Measurements from ENCODE around the gene SNN.

Gene SNN

DNA sequence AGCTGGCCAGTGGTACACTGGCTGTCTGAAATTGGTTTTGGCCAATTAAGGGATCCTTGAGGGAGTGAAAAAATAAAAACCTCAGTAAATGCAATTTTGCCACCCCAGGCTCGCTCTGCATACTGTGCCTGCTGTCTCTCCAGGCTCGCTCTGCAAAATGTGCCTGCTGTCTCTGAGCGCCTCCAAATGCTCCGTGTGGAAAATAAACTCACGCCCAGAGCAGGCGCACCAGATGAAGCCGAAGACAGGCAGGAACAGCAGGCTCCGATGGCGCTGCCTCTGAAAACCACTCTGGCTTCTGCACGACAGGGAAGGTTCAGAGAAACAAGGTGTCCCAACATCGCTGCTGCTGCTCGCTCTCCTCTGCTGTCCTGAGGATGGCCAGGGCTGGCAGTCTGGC lies 29.1 kb downstream of the SNN start:
- no peaks in the 10 kb centered on the region for H3K4me1 ChIP-seq (ENCODE audit: insufficient read depth, low read length, poor library complexity, severe bottlenecking)
- H3K79me2 ChIP-seq (ENCODE audit: insufficient read depth, low read length) = no peaks in the 10 kb centered on the region
- no peak for TF ChIP-seq EZH2phosphoT487 (IDR thresholded peaks at IDR 0.05; ENCODE audit: borderline replicate concordance)
- TF ChIP-seq, protein P1, sequence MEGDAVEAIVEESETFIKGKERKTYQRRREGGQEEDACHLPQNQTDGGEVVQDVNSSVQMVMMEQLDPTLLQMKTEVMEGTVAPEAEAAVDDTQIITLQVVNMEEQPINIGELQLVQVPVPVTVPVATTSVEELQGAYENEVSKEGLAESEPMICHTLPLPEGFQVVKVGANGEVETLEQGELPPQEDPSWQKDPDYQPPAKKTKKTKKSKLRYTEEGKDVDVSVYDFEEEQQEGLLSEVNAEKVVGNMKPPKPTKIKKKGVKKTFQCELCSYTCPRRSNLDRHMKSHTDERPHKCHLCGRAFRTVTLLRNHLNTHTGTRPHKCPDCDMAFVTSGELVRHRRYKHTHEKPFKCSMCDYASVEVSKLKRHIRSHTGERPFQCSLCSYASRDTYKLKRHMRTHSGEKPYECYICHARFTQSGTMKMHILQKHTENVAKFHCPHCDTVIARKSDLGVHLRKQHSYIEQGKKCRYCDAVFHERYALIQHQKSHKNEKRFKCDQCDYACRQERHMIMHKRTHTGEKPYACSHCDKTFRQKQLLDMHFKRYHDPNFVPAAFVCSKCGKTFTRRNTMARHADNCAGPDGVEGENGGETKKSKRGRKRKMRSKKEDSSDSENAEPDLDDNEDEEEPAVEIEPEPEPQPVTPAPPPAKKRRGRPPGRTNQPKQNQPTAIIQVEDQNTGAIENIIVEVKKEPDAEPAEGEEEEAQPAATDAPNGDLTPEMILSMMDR (conservative IDR thresholded peaks at IDR 0.05; ENCODE audit: low read length) = no peak
- no peaks in the 10 kb centered on the region for H3K9me2 ChIP-seq (replicated peaks; ENCODE audit: low read depth, low read length)
- no peak overlapping the region for H3K9ac ChIP-seq (ENCODE audit: low read depth, low read length, poor library complexity, severe bottlenecking)
- H2AFZ ChIP-seq (ENCODE audit: low read length) = no peak overlapping the region
- no peaks in the 10 kb centered on the region for H4K20me1 ChIP-seq (ENCODE audit: insufficient read depth, low read length, poor library complexity, severe bottlenecking)
- no peaks in the 10 kb centered on the region for H3K9me3 ChIP-seq (ENCODE audit: insufficient read depth, low read depth, low read length)
- H3K36me3 ChIP-seq (ENCODE audit: insufficient read depth, low read length) = peaks cover 38% of the 10 kb centered on the region; the same call in 1 of the 2 replicates
- H3K4me3 ChIP-seq (ENCODE audit: low read length, poor library complexity, severe bottlenecking) = no peak overlapping the region
- H3K4me2 ChIP-seq (ENCODE audit: low read depth, low read length, poor library complexity, severe bottlenecking) = no peak overlapping the region
- H3F3A ChIP-seq (ENCODE audit: low read depth) = no peaks in the 10 kb centered on the region
- no peaks in the 10 kb centered on the region for H3K27me3 ChIP-seq (ENCODE audit: insufficient read depth, low read length, poor library complexity, severe bottlenecking)

DNA sequence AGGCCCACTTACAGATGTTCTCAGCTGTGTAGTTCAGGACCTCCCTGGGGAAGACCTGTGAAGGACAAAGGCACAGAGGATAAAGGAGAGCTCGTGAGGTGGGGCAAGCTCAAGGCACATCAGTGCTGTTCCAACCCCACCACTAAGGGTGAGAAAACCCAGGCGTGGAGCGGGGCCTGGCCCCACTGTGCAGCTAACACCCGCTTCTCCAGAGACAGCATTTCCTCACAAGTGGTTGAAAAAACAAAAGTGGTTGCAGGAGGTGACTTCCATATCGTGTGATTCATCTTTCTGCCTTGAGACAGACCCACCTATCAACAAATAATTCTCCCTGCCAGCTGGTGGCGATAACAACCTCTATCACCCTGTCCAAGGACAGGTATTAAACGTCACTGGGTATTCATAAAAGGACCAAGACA lies 30.0 kb downstream of the SNN start:
- H3K4me1 ChIP-seq (ENCODE audit: insufficient read depth, low read length, poor library complexity, severe bottlenecking) = no peaks in the 10 kb centered on the region
- H3K4me2 ChIP-seq (ENCODE audit: low read depth, low read length, poor library complexity, severe bottlenecking) = no peak overlapping the region

DNA sequence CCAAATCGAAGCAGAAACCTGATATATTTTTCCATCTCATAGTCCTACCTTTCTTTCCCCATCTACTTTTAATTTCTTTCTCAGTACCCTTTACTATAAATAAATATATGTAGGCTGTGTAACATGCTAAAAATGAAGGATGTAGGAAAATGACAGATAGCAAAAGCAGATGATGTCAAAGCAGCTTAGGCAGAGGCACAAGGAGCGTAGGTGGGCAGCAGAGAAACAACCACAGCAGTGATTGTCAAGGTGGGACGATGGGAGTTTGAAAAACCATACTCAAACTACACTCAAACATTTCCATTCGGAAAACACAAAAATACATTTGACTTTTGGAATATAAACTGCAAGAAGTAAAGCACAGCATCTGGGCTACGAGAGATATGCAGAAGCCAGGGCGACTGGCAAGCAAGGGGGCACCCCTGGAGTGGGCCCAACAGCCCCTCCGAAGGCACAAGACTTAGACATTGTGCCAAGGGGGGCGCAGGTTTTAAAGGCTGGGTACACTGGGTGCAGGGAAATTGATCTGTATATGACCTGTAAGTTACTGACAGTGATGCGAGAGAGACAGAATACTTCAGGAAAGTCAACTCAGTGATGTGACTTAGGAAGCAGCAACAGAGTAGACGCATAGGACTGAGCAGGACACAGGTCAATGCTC lies 31.1 kb downstream of the SNN start:
- Histone ChIP-seq H3F3A (ENCODE audit: low read depth) (no peaks in the 10 kb centered on the region), H3K4me1 (ENCODE audit: insufficient read depth, low read length, poor library complexity, severe bottlenecking) (no peaks in the 10 kb centered on the region), H3K4me2 (ENCODE audit: low read depth, low read length, poor library complexity, severe bottlenecking) (no peak overlapping the region)

More for the DNA sequence above, 30.0 kb downstream of the SNN start:
- Histone ChIP-seq H3K27me3 (ENCODE audit: insufficient read depth, low read length, poor library complexity, severe bottlenecking) (no peaks in the 10 kb centered on the region), H3K9me3 (ENCODE audit: insufficient read depth, low read depth, low read length) (no peaks in the 10 kb centered on the region), H3K36me3 (ENCODE audit: insufficient read depth, low read length) (peaks cover 37% of the 10 kb centered on the region; the same call in 1 of the 2 replicates), H3K9me2 (replicated peaks; ENCODE audit: low read depth, low read length) (no peaks in the 10 kb centered on the region), H3K9ac (ENCODE audit: low read depth, low read length, poor library complexity, severe bottlenecking) (no peak overlapping the region), H4K20me1 (ENCODE audit: insufficient read depth, low read length, poor library complexity, severe bottlenecking) (no peaks in the 10 kb centered on the region), H3K4me3 (ENCODE audit: low read length, poor library complexity, severe bottlenecking) (no peak overlapping the region), H2AFZ (ENCODE audit: low read length) (no peak overlapping the region), H3K79me2 (ENCODE audit: insufficient read depth, low read length) (no peaks in the 10 kb centered on the region), H3F3A (ENCODE audit: low read depth) (no peaks in the 10 kb centered on the region)
- TF ChIP-seq, protein P1 (conservative IDR thresholded peaks at IDR 0.05; ENCODE audit: low read length) = peak; percentile 36; the same call in 1 of the 2 replicates
- TF ChIP-seq EZH2phosphoT487 (IDR thresholded peaks at IDR 0.05; ENCODE audit: borderline replicate concordance) = no peak

More for the DNA sequence above, 31.1 kb downstream of the SNN start:
- H3K4me3 ChIP-seq (ENCODE audit: low read length, poor library complexity, severe bottlenecking) = no peak overlapping the region
- H4K20me1 ChIP-seq (ENCODE audit: insufficient read depth, low read length, poor library complexity, severe bottlenecking) = no peaks in the 10 kb centered on the region
- no peaks in the 10 kb centered on the region for H3K79me2 ChIP-seq (ENCODE audit: insufficient read depth, low read length)
- no peaks in the 10 kb centered on the region for H3K27me3 ChIP-seq (ENCODE audit: insufficient read depth, low read length, poor library complexity, severe bottlenecking)
- peaks cover 37% of the 10 kb centered on the region; the same call in 1 of the 2 replicates for H3K36me3 ChIP-seq (ENCODE audit: insufficient read depth, low read length)
- no peaks in the 10 kb centered on the region for H3K9me2 ChIP-seq (replicated peaks; ENCODE audit: low read depth, low read length)
- no peak for TF ChIP-seq EZH2phosphoT487 (IDR thresholded peaks at IDR 0.05; ENCODE audit: borderline replicate concordance)
- TF ChIP-seq, protein P1 (conservative IDR thresholded peaks at IDR 0.05; ENCODE audit: low read length) = no peak
- H3K9ac ChIP-seq (ENCODE audit: low read depth, low read length, poor library complexity, severe bottlenecking) = no peak overlapping the region
- H2AFZ ChIP-seq (ENCODE audit: low read length) = no peak overlapping the region
- H3K9me3 ChIP-seq (ENCODE audit: insufficient read depth, low read depth, low read length) = no peaks in the 10 kb centered on the region
